Endothelial cell (in vitro differentiated cells): ENCODE measurements around the gene PARK7. TPM values are rescaled to one million over a fixed set of nuclear protein-coding genes. Genes with fewer than 3 reads are reported as not detected.

Experiments
- DNase-seq: peaks from one replicate; pipeline ENCODE4 v3.0.0; 2021; ENCODE audit warnings: low spot score
- H3K27ac Mint-ChIP-seq: one replicate; pipeline ENCODE4 v1.8.0; 2021; ENCODE audit warnings: mixed read lengths, inconsistent platforms; ENCODE audit not compliant: unreplicated experiment
- H3K27me3 Mint-ChIP-seq: one replicate; pipeline ENCODE4 v1.8.0; 2021; ENCODE audit warnings: mild to moderate bottlenecking, moderate library complexity, mixed read lengths, inconsistent platforms; ENCODE audit not compliant: unreplicated experiment
- H3K36me3 Mint-ChIP-seq: one replicate; pipeline ENCODE4 v1.8.0; 2021; ENCODE audit warnings: mild to moderate bottlenecking, low read depth, mixed read lengths, inconsistent platforms; ENCODE audit not compliant: unreplicated experiment
- H3K4me1 Mint-ChIP-seq: one replicate; pipeline ENCODE4 v1.8.0; 2021; ENCODE audit warnings: mild to moderate bottlenecking, mixed read lengths, inconsistent platforms; ENCODE audit not compliant: unreplicated experiment
- H3K4me3 Mint-ChIP-seq: one replicate; pipeline ENCODE4 v1.8.0; 2021; ENCODE audit warnings: mild to moderate bottlenecking, mixed read lengths, inconsistent platforms; ENCODE audit not compliant: unreplicated experiment
- H3K9me3 Mint-ChIP-seq: one replicate; pipeline ENCODE4 v1.8.0; 2021; ENCODE audit warnings: mixed read lengths, inconsistent platforms; ENCODE audit not compliant: unreplicated experiment
- CTCF ChIP-seq: fragments of 200-600 bp; sonication (generic); IDR thresholded peaks from one replicate; pipeline ENCODE4 v1.5.0; 2021; ENCODE audit warnings: antibody characterized with exemption; ENCODE audit not compliant: unreplicated experiment
- total RNA-seq: library from RNA; stranded (reverse); fragmentation: NEBNext Ultra II Directional; extraction: Animal tissue kit (Norgen Biotek cat#: 25700); gene quantifications from one replicate; pipeline ENCODE4 v1.2.1, GENCODE V29; 2021; ENCODE audit not compliant: unreplicated experiment

Gene PARK7
- total RNA-seq, 1 donor from 2014 or later: 223 TPM

- peak overlapping the region; percentile 94 for H3K4me3 Mint-ChIP-seq
These were observed 63.7 kb downstream of the PARK7 start for GRCh38 chr1:8025061-8025670.

GRCh38 chr1:8025671-8026144 is 64.2 kb downstream of the PARK7 start:
- Mint-ChIP-seq H3K36me3 (peaks cover 9% of the 10 kb centered on the region), H3K9me3 (no peaks in the 10 kb centered on the region), H3K4me1 (peaks cover 38% of the 10 kb centered on the region), H3K27ac (peak overlapping the region; percentile 38), H3K4me3 (peak overlapping the region; percentile 94), H3K27me3 (peaks cover 6% of the 10 kb centered on the region)
- no peak for DNase-seq
- TF ChIP-seq CTCF: no peak

More at GRCh38 chr1:8025061-8025670, 63.7 kb downstream of the PARK7 start:
- Mint-ChIP-seq H3K4me1 (peaks cover 39% of the 10 kb centered on the region), H3K27ac (peak overlapping the region; percentile 38), H3K9me3 (no peaks in the 10 kb centered on the region), H3K27me3 (peaks cover 6% of the 10 kb centered on the region), H3K36me3 (peaks cover 9% of the 10 kb centered on the region)
- TF ChIP-seq CTCF: no peak
- no peak for DNase-seq

- no peaks in the 10 kb centered on the region for H3K9me3 Mint-ChIP-seq
- H3K4me1 Mint-ChIP-seq: peaks cover 38% of the 10 kb centered on the region
- H3K4me3 Mint-ChIP-seq: peak within 1 kb of the TSS; percentile 95
- H3K27me3 Mint-ChIP-seq: peaks cover 6% of the 10 kb centered on the region
- peak; percentile 95 for DNase-seq
- H3K27ac Mint-ChIP-seq: peak within 1 kb of the TSS; percentile 90
- no peak for TF ChIP-seq CTCF
- H3K36me3 Mint-ChIP-seq: peaks cover 9% of the 10 kb centered on the region
These were observed 64.9 kb downstream of the PARK7 start, which contains the start of gene ERRFI1 for GRCh38 chr1:8026153-8026975. TSS of gene ERRFI1 (minus strand) at chr1:8026309. CDS start at chr1:8015619, 10,690 bp downstream.

- Mint-ChIP-seq H3K4me1 (peaks cover 33% of the 10 kb centered on the region), H3K4me3 (peak overlapping the region; percentile 95), H3K9me3 (no peaks in the 10 kb centered on the region), H3K36me3 (peaks cover 9% of the 10 kb centered on the region), H3K27me3 (peaks cover 6% of the 10 kb centered on the region), H3K27ac (peak overlapping the region; percentile 90)
- DNase-seq: no peak
- TF ChIP-seq CTCF: no peak
These were observed 65.7 kb downstream of the PARK7 start for GRCh38 chr1:8026976-8027747.
